MM.1S (cell line): ENCODE results near the gene AMZ1.

Source experiments
- EZH2 ChIP-seq: fragments of 300-600 bp; sonication (generic); optimal IDR thresholded peaks from 2 replicates; pipeline ENCODE3; 2017; ENCODE audit warnings: low read depth, mild to moderate bottlenecking, antibody characterized with exemption, low read length, mixed read lengths
- TF ChIP-seq, protein P1 (sequence below): fragments of 300-600 bp; sonication (generic); IDR thresholded peaks from 2 replicates; pipeline ENCODE4 v1.5.1; 2016; ENCODE audit warnings: antibody characterized with exemption, low read length, mixed read lengths

DNA sequence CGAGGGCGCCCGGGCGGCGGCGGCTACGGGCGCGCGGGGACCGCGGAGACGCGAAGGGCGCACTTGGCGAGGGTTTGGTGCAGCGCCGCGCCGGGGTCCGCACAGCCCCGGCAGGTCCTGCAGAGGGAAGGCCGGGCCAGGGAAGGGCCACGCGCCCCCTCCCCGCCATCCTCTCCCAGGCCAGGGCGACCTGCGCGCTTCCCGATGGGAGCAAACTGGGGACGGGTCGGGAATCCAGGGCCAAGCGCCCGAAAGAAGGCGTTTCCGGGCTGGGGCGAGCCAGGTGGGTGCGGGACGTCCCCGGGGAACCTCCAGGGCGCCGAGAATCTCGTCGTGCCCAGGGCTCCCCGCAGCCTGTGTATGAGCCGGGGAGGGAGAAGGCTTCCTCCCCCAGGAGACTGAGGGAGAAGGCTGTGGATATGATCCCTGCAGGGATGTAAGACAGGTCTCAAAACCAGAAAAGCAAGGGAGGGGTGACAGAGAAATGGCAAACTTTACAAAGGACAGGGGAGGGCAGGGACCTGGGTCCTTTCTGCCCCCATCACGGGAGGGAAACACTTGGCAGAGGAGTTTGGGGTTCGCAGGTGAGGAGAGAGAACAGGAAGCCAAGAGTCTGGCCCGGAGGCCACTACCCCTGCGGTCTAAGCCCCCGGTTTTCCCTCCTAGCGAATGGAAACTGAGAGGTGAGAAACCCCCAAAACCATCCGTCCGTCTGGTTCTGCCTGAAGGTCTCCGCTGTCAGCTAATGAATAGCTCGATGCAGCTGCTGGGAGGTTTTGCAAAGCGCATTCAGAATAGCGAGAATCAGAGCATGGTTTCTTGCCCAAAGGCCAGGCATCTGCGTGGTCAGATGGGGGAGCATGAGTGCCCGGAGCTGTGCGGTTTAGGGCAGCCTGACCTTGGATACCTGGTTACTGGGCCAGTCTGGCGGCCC lies 674 bp downstream of the AMZ1 start:
- TF ChIP-seq, protein P1, sequence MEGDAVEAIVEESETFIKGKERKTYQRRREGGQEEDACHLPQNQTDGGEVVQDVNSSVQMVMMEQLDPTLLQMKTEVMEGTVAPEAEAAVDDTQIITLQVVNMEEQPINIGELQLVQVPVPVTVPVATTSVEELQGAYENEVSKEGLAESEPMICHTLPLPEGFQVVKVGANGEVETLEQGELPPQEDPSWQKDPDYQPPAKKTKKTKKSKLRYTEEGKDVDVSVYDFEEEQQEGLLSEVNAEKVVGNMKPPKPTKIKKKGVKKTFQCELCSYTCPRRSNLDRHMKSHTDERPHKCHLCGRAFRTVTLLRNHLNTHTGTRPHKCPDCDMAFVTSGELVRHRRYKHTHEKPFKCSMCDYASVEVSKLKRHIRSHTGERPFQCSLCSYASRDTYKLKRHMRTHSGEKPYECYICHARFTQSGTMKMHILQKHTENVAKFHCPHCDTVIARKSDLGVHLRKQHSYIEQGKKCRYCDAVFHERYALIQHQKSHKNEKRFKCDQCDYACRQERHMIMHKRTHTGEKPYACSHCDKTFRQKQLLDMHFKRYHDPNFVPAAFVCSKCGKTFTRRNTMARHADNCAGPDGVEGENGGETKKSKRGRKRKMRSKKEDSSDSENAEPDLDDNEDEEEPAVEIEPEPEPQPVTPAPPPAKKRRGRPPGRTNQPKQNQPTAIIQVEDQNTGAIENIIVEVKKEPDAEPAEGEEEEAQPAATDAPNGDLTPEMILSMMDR = no peak
- no peak for TF ChIP-seq EZH2
